Embryonic facial prominence (tissue), 1 donor: ENCODE results near the gene FOXI1.

ENCODE experiments used
- DNase-seq: peaks from one replicate; pipeline ENCODE4 v3.0.0-alpha.2; 2016; ENCODE audit errors: extremely low spot score

The FOXI1 gene

GRCh38 chr5:170150713-170151096, 45.0 kb downstream of the FOXI1 start:
- DNase-seq = no peak

- DNase-seq = no peak
These were observed 45.6 kb downstream of the FOXI1 start for GRCh38 chr5:170151097-170151831.

- DNase-seq = no peak
These were observed 47.1 kb downstream of the FOXI1 start for GRCh38 chr5:170152767-170153166.

GRCh38 chr5:170154297-170154696, 48.6 kb downstream of the FOXI1 start:
- DNase-seq = no peak

GRCh38 chr5:170154744-170155143, 49.0 kb downstream of the FOXI1 start:
- DNase-seq = no peak

GRCh38 chr5:170155771-170156170, 50.1 kb downstream of the FOXI1 start:
- DNase-seq = no peak

- DNase-seq = no peak
These were observed 53.5 kb downstream of the FOXI1 start for GRCh38 chr5:170159101-170159698.
